HFFc6 (cell line): ENCODE results near the gene POLR2I. TPM values are rescaled to one million over a fixed set of nuclear protein-coding genes. Genes with fewer than 3 reads are reported as not detected.

Experiments used
- DNase-seq: peaks from one replicate; pipeline ENCODE4 v3.0.0-alpha.2; 2018
- H3K27ac Mint-ChIP-seq: 2 replicates; pipeline ENCODE4 v1.8.0; 2020; ENCODE audit warnings: mild to moderate bottlenecking, mixed read lengths
- H3K27me3 Mint-ChIP-seq: 2 replicates; pipeline ENCODE4 v1.8.0; 2021; ENCODE audit warnings: mild to moderate bottlenecking, moderate library complexity, mixed read lengths; ENCODE audit not compliant: insufficient read depth
- H3K36me3 Mint-ChIP-seq: 2 replicates; pipeline ENCODE4 v1.8.0; 2021; ENCODE audit warnings: low read depth, mixed read lengths
- H3K4me1 Mint-ChIP-seq: 2 replicates; pipeline ENCODE4 v1.8.0; 2020; ENCODE audit warnings: low read depth, mixed read lengths
- H3K4me3 Mint-ChIP-seq: 2 replicates; pipeline ENCODE4 v1.8.0; 2020; ENCODE audit warnings: mild to moderate bottlenecking, moderate library complexity, mixed read lengths
- H3K9me3 Mint-ChIP-seq: 2 replicates; pipeline ENCODE4 v1.8.0; 2020; ENCODE audit warnings: mild to moderate bottlenecking, mixed read lengths
- total RNA-seq, 6 experiments: library from RNA; stranded (reverse); fragmentation: NEBNext Ultra II Directional; extraction: Animal tissue kit (Norgen Biotek cat#: 25700); gene quantifications; 2 replicates in 1 of 6; 3 replicates in 5 of 6; pipeline ENCODE4 v1.2.3, GENCODE V29; 2021
- TF ChIP-seq, protein P1 (sequence below): fragments of 200-600 bp; sonication (generic); IDR thresholded peaks from 2 replicates; pipeline ENCODE4 v1.5.0; 2021; ENCODE audit warnings: antibody characterized with exemption, mild to moderate bottlenecking

Gene POLR2I
- total RNA-seq, 6 experiments from 2014 or later: 64.1 to 75.1 (median 69.2) TPM

DNA sequence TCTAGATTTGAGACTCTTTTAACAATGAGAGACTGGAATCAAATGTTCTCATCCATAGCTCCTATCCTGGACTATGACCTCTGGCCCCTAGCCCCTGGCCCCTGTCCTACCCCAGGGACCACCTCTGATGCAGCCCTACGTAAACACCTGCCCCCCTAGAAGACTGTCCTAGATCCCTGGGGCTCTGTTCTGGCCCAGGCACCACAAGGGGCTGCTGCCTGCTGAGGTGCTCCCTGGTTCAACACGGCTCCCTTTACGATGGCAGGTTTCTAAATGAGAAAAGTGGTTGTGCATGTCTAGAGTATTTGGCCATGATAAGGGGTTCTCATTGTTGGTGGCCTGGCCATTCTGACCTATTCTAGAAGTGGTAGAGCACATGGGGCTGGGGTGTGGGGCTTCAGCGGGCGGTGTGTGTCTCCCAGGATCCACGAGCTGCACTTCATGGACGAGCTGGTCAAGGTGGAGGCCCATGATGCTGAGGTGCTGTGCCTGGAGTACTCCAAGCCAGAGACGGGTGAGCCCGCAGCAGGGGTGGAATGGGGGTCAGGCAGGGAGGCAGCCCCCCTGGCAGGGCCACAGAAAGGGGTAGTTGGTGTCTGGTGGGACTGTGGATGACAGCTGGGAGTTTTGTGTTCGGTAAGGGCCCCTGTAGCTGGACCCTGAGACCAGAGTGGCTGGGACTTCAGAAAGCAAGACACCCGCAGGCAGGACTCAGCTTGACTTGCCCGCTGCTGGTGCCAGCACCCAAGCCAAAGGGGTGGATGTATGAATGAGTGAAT lies 30.3 kb downstream of the POLR2I start:
- no peak overlapping the region for H3K27ac Mint-ChIP-seq
- peaks cover 49% of the 10 kb centered on the region for H3K36me3 Mint-ChIP-seq
- no peaks in the 10 kb centered on the region; the same call in none of the 2 replicates for H3K27me3 Mint-ChIP-seq
- H3K4me3 Mint-ChIP-seq: no peak overlapping the region
- DNase-seq: no peak
- TF ChIP-seq, protein P1, sequence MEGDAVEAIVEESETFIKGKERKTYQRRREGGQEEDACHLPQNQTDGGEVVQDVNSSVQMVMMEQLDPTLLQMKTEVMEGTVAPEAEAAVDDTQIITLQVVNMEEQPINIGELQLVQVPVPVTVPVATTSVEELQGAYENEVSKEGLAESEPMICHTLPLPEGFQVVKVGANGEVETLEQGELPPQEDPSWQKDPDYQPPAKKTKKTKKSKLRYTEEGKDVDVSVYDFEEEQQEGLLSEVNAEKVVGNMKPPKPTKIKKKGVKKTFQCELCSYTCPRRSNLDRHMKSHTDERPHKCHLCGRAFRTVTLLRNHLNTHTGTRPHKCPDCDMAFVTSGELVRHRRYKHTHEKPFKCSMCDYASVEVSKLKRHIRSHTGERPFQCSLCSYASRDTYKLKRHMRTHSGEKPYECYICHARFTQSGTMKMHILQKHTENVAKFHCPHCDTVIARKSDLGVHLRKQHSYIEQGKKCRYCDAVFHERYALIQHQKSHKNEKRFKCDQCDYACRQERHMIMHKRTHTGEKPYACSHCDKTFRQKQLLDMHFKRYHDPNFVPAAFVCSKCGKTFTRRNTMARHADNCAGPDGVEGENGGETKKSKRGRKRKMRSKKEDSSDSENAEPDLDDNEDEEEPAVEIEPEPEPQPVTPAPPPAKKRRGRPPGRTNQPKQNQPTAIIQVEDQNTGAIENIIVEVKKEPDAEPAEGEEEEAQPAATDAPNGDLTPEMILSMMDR: no peak
- H3K4me1 Mint-ChIP-seq: no peaks in the 10 kb centered on the region
- no peaks in the 10 kb centered on the region for H3K9me3 Mint-ChIP-seq

DNA sequence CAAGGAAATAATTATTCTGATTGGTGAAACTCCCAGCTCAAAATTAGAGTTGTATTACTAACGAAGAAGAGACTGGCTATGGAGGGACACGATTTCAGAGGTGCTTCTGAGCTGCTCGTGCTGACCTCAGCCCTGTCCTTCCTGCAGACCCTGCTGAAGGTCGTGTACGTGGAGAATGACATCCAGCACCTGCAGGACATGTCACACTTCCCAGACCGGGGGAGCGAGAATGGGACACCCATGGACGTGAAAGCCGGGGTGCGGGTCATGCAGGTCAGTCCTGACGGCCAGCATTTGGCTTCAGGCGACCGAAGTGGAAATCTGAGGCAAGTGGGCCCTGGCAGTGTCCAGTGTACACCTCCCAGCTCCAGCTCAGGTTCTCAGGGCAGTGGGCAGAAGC lies 31.8 kb downstream of the POLR2I start:
- peaks cover 51% of the 10 kb centered on the region for H3K36me3 Mint-ChIP-seq
- no peaks in the 10 kb centered on the region for H3K27me3 Mint-ChIP-seq
- TF ChIP-seq, protein P1: no peak
- no peak overlapping the region for H3K27ac Mint-ChIP-seq
- no peak for DNase-seq
- no peaks in the 10 kb centered on the region for H3K4me1 Mint-ChIP-seq
- no peaks in the 10 kb centered on the region for H3K9me3 Mint-ChIP-seq
- no peak overlapping the region for H3K4me3 Mint-ChIP-seq

DNA sequence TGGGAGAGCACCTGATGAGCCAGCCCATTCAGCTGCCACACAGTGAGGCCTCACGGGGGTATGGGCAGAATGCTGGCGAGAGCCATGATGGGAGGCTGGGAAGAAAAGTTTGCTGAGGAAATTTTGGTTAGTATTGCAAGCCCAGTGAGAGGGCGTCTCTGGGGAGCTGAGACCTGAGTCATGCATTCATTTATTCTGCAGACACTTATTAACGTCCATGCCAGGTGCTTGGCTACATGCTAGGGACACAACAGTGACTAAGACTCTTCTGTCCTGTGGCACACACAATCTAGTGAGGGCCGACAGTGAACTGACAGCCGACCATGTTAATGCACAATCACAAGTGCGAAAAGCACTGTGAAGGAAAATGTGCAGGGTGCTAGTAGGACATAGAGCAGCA lies 32.8 kb downstream of the POLR2I start:
- TF ChIP-seq, protein P1: no peak
- no peaks in the 10 kb centered on the region for H3K4me1 Mint-ChIP-seq
- H3K27me3 Mint-ChIP-seq: no peaks in the 10 kb centered on the region
- H3K9me3 Mint-ChIP-seq: no peaks in the 10 kb centered on the region
- no peak overlapping the region for H3K4me3 Mint-ChIP-seq
- DNase-seq: no peak
- no peak overlapping the region for H3K27ac Mint-ChIP-seq
- peaks cover 51% of the 10 kb centered on the region for H3K36me3 Mint-ChIP-seq

DNA sequence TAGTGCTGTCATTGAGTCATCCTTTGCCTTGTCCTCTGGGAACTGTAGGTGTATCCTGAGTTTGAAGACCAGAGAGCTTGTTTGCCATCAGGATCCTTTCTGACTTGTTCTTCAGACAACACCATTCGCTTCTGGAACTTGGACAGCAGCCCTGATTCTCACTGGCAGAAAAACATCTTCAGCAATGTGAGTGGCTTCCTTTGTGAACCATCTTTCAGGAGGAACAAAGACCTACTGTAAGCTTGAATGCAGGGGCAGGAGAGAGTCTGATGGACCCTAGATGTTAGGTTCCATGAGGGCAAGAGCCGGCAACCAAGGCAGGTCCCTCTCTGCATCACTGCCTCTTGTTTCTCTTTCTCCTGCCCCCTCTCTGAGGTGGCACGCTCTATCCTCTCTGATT lies 33.3 kb downstream of the POLR2I start:
- TF ChIP-seq, protein P1: no peak
- H3K36me3 Mint-ChIP-seq: peaks cover 51% of the 10 kb centered on the region
- no peak overlapping the region for H3K27ac Mint-ChIP-seq
- H3K4me3 Mint-ChIP-seq: no peak overlapping the region
- no peaks in the 10 kb centered on the region for H3K9me3 Mint-ChIP-seq
- no peak for DNase-seq
- H3K4me1 Mint-ChIP-seq: no peaks in the 10 kb centered on the region
- H3K27me3 Mint-ChIP-seq: no peaks in the 10 kb centered on the region

DNA sequence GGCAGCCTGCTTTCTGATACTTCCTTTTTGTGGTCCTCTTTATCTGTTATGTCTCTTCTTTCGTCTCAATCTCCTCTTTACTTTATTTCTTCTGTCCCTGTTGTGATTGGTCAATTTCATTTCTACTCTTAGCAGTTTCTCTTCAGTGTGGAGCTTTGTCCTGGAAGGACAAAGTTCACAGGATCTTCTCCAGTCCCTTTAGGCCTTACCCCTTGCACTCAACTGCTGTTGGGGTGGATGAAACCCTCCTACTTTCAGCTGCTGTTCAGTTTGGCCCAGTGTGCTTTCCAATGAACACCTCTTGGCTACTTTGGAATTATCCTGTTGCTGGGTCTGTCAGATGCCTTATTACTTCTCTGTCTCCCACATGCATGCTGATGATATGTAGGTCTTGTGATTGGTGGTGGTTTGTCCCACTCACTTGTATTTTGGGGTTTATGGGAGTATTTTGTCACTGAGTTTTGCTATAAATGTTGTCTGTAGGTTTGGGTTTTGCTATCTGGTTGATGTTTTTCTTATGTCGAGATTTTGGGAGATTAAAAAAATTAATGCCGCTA lies 35.2 kb downstream of the POLR2I start:
- H3K36me3 Mint-ChIP-seq: peaks cover 49% of the 10 kb centered on the region
- no peaks in the 10 kb centered on the region for H3K27me3 Mint-ChIP-seq
- no peak overlapping the region for H3K4me3 Mint-ChIP-seq
- H3K4me1 Mint-ChIP-seq: no peaks in the 10 kb centered on the region
- TF ChIP-seq, protein P1: no peak
- H3K27ac Mint-ChIP-seq: no peak overlapping the region
- no peaks in the 10 kb centered on the region for H3K9me3 Mint-ChIP-seq
- DNase-seq: no peak
